Astrocyte of the spinal cord (primary cell): ENCODE data around the gene OXSR1.
"Not testable (repeated sequence)": the region's sequence is repeated elsewhere in the genome, so short reads cannot be mapped to it uniquely, and the experiment has no call there.

Experiments used
- DNase-seq: peaks from one replicate; pipeline ENCODE4 v3.0.0; 2011; ENCODE audit warnings: low read depth, low spot score
- H3K4me3 ChIP-seq: 2 replicates; pipeline ENCODE4 v1.5.1; 2011; ENCODE audit warnings: low read depth, mild to moderate bottlenecking, low read length, moderate library complexity
- in situ Hi-C: cut with HindIII; loops from 2 replicates; pipeline ENCODE4 v1.10.0; 2017; ENCODE audit warnings: low sequenced_read_pairs
- TF ChIP-seq, protein P1 (sequence below): IDR thresholded peaks from 2 replicates; pipeline ENCODE4 v1.5.1; 2012; ENCODE audit warnings: low read depth, mild to moderate bottlenecking, low read length, inconsistent platforms

Gene OXSR1

DNA sequence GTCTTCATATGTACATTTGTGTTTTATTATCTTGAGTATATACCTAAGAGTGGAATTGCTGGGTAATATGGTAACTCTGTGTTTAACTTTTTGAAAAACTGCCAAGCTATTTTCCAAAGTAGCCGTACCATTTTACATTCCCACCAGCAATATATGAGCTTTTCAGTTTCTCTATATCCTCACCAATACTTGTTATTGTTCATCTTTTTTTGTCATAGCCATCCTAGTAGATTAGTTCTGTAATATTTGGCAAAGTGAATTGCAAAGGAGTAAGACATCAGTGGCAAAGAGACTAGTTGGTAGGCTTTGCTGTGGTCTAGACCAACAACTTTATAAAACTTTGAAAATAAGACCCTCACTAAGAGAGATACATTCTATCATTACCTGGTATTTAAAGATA, 21.4 kb downstream of the OXSR1 start:
- TF ChIP-seq, protein P1, sequence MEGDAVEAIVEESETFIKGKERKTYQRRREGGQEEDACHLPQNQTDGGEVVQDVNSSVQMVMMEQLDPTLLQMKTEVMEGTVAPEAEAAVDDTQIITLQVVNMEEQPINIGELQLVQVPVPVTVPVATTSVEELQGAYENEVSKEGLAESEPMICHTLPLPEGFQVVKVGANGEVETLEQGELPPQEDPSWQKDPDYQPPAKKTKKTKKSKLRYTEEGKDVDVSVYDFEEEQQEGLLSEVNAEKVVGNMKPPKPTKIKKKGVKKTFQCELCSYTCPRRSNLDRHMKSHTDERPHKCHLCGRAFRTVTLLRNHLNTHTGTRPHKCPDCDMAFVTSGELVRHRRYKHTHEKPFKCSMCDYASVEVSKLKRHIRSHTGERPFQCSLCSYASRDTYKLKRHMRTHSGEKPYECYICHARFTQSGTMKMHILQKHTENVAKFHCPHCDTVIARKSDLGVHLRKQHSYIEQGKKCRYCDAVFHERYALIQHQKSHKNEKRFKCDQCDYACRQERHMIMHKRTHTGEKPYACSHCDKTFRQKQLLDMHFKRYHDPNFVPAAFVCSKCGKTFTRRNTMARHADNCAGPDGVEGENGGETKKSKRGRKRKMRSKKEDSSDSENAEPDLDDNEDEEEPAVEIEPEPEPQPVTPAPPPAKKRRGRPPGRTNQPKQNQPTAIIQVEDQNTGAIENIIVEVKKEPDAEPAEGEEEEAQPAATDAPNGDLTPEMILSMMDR: no peak
- in situ Hi-C loops: no loop called here
- H3K4me3 ChIP-seq: no peak overlapping the region
- no peak for DNase-seq

- TF ChIP-seq, protein P1: no peak
- DNase-seq: no peak
- no peak overlapping the region for H3K4me3 ChIP-seq
- in situ Hi-C loops: no loop called here
Measured at GRCh38 chr3:38190481-38190881, 25.1 kb downstream of the OXSR1 start.

DNA sequence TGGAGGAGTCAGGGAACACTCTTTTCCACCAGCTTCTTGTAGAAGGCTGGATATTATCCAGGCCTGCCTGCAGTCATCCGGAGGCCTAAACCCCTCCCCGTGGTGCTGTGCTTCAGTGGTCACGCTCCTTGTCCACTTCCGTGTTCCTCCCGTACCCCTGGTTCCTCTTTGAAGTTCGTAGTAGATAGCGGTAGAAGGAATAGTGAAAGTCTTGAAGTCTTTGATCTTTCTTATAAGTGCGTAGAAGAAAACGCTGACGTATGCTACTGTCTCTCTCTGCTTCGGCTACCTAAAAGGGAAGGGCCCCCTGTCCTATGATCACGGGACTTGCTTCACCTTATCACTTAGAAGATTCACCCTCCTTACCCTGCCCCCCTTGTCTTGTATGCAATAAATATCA, 37.6 kb downstream of the OXSR1 start:
- DNase-seq, in situ Hi-C loops, H3K4me3 ChIP-seq: not testable (repeated sequence)

- DNase-seq: no peak
- TF ChIP-seq, protein P1: no peak
- no peak overlapping the region for H3K4me3 ChIP-seq
- in situ Hi-C loops: no loop called here
Measured at GRCh38 chr3:38203690-38204089, 38.4 kb downstream of the OXSR1 start.

DNA sequence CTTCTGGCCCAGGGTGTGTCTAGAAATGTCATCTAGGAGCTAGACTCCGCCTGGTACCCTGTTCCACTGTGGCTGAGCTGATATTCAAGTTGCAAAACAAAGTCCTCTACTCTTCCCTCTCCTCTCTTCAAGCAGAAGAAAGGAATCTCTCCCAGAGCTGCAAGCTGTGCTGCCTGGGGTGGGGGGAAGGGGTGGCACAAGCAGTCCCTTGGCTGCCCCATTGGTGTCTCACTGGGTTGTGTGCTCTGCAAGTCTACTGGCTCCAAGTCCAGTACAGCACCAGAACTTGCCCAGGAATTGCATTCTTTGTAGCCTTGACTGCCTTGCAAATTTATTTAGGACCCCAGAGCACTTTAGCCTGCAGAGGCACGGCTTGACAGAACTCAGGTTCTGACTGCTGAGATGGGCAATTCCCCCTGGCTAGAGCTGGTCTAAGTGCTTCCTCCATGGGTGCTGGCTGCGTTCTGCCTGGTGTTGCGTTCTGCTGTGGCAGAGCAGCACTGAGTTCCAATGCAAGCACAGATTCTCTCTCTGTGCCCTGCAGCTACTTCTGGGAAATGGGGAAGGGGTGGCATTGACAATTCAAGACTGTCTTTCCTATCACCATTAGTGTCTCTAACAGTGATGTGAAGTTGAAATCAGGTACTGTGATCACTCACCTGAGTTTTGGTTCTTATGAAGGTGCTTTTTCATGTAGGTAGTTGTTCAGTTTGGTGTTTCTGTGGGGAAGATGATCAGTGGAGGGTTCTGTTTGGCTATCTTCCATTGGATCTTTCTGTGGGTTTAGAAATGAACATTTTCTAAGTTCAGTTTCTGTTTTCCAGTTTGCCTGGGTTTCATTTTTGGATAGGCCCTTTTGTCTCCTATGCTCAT, 39.5 kb downstream of the OXSR1 start:
- no peak overlapping the region for H3K4me3 ChIP-seq
- no peak for DNase-seq
- TF ChIP-seq, protein P1: no peak
- in situ Hi-C loops: no loop called here

- TF ChIP-seq, protein P1: no peak
- DNase-seq: no peak
- in situ Hi-C loops: no loop called here
- no peak overlapping the region for H3K4me3 ChIP-seq
Measured at GRCh38 chr3:38205472-38205805, 40.1 kb downstream of the OXSR1 start.

- in situ Hi-C loops: no loop called here
- TF ChIP-seq, protein P1: no peak
- H3K4me3 ChIP-seq: no peak overlapping the region
- DNase-seq: no peak
Measured at GRCh38 chr3:38207254-38208003, 42.1 kb downstream of the OXSR1 start.
